HL-60/S4 (cell line): ENCODE measurements around the gene SLC7A5.
"Not testable (repeated sequence)": the region's sequence is repeated elsewhere in the genome, so short reads cannot be mapped to it uniquely, and the experiment has no call there.

Source experiments
- in situ Hi-C: fragments of 300-500 bp; cut with MboI; formaldehyde crosslinking; loops from 2 replicates; pipeline ENCODE4 v1.14.3; 2022; ENCODE audit warnings: low sequenced_read_pairs

Gene SLC7A5

DNA sequence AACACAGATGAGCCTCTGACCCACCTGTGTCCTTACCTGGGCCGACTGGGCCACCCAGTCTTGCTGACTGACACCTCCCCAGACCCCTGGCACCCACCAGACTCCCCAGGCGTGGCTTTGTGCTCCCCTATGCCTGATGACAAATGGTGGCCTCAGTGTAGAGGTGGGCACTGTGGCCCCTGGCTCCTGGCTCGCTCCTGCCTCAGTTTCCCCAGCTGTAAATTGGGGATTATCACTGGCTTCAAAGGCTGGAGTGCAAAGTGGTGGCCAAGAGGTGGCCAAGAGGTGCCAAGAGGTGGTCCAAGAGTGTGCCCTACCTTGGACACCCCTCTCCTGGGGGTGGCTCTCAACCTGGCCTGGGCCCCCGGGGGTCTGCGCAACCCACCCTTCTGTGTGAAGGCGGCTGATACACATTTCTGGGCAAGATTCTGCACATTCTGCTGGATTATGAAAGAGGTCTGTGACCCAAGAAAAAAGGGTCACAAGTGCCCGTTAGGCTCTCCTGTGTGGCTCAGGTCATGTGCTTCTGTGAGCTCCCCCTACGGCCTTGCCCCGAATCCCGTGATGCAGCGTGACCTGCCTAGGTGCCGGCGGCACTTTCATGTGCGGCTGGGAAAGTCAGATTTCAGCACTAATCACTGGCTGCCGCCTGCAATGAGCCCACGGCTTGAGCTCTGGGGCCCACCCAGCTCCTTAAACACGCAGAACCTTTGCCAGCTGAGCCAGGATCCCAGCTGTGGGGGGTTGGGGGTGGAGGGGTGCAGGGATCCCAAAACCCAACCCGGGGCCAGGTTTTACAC, 7.8 kb downstream of the SLC7A5 start:
- in situ Hi-C loops: not testable (repeated sequence)

DNA sequence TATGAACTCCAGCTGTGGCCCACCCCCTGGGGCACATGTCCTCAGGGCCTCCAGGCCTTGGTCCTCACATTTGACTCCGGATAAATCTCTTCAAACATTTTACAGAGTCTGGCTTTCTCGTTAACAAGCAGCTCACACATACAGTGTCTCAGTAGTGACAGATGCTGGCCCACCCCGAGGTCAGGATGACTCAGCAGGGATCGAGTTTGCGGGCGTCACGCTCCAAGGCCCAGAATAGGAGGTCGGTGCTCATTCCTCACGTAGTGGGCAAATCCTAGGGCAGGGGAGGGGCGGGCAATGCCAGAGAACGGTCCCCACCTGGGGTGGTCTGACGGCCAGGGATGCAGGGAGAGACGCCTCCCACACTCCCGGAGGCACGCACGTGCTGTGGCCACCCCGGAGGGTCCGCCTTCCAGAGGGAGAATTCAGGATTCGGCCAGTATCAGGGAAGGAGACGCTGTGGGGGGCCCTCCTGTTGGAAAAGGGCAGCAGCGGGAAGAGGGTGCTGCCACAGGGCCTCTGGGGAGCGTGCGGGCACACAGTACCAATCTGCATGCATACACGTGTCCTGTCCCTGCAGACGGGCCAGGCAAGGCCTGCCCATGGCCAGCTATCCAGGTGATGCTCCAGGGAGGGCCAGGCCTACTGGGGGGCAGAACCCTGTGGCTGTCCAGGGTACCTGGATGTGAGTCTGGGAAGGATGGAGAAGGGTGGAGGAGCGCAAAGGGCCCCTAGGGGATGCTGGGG, 8.6 kb downstream of the SLC7A5 start:
- in situ Hi-C loops: no loop called here

DNA sequence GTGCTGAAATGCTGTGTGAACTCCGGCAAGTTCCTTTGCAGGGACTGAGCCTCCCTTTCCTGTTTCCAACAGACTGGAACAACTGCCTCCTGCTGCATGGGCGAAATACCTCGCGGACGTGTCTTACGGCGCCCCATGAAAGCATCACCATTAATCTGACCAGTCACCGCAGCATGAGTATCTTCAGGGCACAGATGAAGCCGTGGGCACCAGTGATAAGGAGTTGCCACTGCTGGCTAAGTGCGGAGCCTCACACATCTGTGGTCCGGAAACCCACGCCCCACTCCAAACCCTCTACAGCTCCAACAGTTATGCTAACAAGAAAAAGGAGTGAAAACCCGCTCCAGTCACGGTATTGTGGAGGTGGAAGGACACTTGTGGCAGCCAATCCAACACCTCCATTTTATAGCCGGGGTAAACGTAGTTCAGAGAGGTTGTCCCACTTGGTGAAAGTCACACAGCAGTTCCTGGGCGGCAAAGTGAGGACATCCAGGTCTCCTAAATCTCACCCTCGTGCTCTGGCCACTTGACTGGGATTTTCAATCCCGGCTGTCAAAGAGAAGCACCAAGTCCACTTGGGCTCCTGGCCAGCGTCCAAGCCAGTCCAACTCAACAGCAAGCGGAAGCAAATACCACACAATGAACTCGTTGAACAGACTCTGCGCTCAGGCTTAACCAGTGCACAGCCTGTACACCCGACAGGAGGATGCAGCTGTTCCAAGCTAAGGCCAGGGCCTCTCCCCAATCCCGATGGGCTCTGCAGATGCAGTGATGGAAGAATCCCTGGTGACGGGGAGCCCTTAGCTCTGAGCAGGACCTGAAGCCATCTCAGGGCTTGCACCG, 10.9 kb downstream of the SLC7A5 start:
- in situ Hi-C loops: not testable (repeated sequence)

DNA sequence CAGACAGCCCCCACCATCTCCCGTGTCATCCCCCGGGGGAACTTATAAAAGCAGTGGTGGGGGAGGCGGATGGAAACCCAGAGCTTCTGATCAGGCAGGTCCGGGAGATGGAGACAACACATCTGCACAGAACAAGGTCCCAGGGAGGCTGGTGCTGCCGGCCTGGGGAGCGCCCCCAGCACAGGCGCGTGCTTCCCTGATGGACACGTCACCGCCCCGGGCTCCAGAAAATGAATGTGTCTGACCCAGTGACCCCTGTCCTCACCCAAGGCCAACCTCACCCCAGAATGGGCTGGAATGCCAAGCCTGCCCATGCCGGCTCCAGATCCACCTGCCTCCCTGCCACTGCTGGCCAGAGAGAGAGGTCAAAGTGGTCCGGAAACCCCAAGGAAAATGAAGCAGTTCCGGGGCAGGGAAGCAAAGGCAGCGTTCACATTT, 12.5 kb downstream of the SLC7A5 start:
- in situ Hi-C loops: no loop called here

- in situ Hi-C loops: no loop called here
Observed at GRCh38 chr16:87855852-87856715, 13.2 kb downstream of the SLC7A5 start.

DNA sequence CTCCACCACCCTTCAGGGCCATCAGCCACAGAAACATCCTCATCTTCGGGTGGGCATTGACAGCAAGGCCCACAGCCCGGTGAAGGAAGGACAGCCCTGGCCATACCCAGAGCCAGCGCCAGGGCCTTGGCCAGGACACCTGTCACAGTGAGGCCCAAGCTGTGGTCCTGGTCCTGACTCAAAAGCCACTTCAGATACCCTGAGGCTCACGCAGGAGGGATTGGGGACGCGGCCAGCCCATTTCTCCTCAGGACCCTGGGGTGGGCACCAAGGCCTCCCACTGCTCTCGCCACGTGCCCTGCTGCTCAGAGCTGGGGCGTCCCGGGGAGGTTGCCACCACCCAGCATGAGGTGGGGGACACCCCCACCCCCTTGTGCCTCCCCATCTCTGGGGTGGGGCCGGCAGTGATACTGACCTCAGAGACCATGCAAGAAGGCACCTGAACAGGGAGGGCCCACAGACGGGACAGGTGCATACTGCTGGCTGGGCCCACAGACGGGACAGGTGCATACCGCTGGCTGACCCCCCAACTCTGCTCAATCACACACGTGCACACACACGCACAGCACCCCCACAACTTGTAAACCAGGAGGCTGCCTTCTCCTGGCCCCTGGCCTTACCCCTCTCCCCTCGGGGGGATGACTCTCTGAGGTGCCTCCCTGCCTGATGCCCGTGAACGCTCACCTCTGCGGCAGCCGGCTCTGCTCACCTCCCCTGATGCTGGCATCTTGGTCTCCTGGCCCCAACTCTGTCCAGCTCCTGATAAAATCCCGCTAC, 14.2 kb downstream of the SLC7A5 start:
- in situ Hi-C loops: no loop called here

DNA sequence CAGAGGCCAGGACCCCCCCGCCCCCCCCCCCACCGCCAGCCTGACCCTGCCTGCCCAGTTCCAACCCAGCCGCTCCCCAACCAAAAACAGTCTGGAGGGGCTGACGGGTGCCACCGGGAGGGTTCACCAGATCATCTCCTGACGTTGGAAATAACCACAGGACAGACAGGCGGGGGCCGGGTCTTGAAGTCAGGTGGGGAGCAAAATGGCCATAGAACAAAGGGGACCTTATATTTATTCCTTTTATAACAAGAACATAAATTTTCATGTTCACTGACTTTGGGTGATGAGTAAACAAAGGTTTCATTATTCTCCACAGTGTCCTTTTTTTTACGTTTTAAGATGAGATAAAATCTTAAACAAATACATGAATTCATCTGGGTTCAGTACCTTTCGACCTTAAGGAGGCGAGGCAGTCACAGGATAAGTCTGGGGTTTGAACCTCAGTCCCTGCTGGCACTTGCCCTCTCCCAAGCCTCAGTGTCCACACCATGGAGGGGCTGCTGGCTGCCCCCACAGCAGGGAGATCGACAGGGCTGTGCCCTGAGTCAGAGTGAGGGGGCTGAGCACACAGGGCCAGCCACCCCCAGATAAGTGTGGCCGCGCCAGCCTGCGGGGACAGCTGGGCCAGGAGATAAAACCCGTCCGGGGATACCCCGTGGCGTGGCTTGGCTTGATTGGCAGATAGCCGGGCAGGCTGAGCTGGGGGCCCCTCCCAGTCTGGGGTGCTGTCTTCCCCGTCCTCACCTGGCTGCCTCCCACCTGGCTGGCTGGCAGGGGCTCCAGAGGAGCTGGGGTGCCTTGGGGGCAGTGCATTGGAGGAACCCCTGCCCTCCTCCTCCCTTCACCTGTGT, 15.0 kb downstream of the SLC7A5 start:
- in situ Hi-C loops: no loop called here

DNA sequence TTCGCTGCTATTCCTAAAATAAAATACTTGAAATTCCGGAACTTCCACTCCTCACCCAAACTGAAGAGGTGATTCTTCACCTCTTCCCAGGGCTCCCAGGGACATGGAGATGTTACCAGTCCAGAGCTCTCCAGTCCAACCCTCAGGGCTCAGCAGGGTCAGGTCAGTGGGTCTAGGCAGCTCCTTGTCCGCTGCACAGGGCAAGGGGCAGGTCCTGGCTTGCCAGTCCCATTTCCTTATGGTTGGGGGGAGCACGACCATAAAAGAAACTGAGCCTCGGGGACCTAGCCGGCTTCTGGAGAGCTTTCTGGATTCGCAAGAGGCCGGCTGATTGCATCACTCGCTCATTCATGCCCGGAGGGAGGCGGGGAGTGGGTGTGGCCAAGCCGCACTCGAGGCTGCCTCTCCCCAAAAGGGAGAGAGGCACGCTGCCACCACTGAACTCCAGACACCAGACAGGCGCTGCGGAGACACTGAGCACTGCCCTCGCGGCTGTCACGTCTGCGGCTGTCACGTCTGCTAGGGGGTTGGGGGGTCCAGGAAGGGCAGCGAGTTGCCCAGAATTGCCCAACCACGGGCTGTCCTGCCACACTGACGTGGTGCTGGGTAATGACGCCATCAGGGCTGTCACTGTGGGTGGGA, 15.8 kb downstream of the SLC7A5 start:
- in situ Hi-C loops: no loop called here

DNA sequence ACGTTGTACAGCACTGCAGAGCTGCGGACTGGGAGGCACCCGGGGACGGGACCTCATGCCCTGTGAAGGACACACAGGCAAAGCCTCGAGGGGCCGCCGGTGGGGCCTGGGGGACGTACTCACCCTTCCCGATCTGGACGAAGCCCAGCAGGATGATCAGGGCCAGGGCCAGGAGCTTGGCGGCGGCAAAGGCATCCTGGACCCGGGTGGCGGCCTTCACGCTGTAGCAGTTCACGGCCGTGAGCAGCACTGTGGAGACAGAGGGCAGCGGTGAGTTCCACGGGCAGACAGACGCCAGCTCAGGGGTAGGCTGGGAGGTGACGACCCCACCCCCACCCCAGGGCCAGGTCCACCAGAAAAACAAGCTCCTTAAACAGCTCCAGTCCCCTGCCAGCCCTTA, 17.7 kb downstream of the SLC7A5 start:
- in situ Hi-C loops: no loop called here

DNA sequence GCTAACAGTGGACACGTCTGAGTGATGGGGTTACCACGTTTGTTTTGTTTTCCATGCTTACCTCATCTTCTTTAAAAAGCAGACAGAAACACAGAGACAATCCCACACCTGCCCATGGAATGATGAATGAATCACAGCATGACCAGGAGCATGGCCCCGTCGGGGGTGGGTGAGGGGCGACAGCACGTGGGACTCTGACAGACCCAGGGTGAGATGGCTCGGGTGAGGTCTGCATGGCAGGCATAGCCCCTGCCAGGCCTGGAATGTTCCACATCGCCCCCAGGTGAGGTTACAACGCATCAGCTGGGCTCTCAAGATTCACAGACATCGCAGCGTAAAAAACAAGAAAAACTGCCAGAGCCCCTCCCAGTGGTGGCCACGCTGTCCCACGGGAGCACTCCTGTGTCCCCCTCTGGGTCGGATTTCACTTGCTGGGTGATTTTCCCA, 18.1 kb downstream of the SLC7A5 start:
- in situ Hi-C loops: no loop called here

DNA sequence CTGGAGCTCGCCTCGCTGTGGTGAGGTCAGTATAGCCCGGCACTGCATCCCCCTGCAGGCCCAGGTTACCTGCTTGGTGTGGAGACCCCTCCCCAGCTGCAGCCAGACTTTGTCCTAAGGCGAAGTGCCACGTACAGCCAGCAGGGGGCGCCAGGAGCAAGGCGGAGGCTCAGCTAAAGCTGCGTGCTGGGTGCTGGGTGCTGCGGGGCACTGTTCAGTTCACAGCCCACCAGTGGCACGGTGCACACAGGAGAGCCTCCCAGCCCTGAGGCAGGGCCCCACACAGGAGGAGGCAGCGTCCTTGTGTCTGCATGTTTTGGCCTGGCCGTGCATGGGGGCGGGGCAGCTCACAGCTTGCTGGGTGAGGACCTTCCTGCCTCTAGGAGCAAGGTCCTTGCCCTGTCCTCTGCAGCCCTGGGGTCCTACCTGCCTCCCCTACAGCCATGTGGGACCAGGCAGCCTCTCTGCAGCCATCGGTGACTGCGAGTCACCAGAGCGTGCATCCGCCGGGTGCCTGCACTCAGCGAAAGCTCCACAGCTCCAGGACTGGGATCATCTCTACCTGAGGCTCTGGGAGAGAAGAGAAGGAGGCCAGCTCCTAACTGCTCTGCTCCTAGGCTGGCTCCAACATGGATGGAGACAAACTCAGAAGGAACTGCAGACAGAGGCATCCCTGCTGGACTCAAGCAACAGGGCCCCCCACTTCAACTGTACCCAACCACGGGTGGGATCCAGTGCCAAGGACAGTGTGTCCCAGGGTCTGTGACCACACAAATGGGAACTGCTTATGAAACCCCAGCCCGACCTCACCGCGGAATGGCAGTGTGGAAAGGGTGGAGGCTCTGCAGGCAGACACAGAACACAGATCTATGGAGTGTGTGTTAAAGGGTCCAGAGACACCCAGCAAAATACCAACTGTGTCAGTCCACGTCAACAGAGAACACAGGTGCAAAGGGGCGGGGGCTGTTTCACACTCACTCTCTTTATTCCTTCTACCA, 19.0 kb downstream of the SLC7A5 start:
- in situ Hi-C loops: no loop called here

- in situ Hi-C loops: no loop called here
Observed at GRCh38 chr16:87849419-87850008, 19.8 kb downstream of the SLC7A5 start.

DNA sequence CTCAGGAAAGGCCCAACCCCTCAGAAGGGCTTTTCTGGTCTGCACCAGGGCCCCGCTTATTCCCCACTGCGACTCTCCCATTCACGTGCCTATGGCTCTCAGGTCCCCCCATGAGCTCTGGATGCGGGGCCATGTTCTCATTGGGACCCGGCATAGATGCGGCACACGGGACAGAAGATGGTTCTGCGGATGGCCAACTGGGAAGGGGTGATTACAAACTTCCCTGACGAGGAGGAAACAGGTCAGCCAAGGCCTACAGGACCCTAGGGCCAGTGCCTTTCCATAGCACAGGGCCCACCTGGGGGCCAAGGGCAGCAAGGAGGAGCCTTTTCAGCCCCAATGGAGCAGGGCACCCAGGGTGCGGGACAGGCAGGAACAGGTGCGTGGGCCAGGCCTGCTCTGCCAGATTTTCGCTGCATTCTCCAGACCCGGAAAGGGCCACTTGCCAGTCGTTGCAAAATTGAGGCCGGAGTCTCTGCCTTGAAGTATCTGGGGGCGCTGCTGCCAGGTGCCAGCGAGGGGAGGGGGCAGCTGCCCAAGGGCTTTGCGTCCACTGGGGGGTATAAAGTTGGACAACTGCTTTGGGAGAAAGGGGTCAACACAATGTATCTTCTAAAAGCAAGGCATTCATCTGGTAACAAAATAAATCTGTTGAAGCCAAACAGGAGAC, 20.5 kb downstream of the SLC7A5 start:
- in situ Hi-C loops: no loop called here

DNA sequence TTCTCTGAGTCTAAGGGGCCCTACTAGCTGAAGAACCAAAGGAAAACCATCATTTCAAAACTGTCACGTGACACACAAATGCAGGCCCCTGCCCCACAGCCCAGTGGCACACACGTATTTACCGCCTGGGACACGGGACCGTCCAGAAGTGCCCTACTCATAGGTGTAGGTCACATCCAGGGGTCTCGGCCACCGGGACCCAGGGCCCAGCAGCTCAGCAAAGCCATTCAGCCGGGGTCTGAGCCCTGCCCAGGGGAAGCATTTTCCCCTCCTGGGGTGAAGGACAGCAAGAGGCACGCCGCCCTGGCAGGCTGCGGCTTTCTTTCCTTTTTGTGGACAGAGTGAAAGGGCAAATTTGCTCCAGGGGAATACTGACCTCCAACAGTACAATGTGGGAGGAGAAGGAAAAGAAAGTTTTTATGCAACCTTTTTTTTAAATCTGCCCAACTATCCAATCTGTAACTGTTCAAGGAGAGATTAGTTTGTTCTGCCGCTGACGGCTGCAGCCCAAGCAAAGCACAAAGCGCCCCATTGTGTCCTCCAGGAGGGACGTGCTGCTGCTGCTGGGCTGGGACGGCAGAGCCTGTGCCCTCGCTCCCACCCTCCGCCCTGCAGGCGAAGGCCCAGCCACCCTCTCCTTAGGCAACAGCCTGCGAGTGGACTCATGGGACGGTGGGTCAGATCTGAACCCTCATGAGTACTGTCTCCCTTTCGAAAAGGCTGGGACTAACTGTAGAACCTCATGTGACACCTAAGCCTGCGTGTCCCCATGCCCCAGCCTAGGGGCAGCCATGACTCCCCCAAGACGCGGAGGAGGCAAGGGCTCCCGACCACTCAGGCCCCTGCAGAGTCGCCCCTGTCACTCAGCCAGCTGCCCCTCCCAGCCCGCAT, 21.3 kb downstream of the SLC7A5 start:
- in situ Hi-C loops: no loop called here

GRCh38 chr16:87847467-87847784, 21.9 kb downstream of the SLC7A5 start:
- in situ Hi-C loops: no loop called here
